A549 treated with Mapracorat at 1 μM for 4 hours (cell line): Measurements from ENCODE around the gene TP53I13. TPM values are rescaled to one million over a fixed set of nuclear protein-coding genes. Genes with fewer than 3 reads are reported as not detected.

ENCODE experiments used
- total RNA-seq: library from RNA; stranded (reverse); fragments of 200-300 nt; extraction: Qiagen RNA extraction; gene quantifications from 5 replicates; pipeline ENCODE4 v1.2.3, GENCODE V29; 2022

TP53I13 gene
- total RNA-seq = 63.5 to 110 TPM (median 98.3 TPM) in 5 replicates

GRCh38 chr17:29568331-29569244 lies at the start of gene TP53I13:
Gene TP53I13, plus strand, starts transcription at chr17:29568701. Its CDS starts 58 bp downstream, at chr17:29568759.

GRCh38 chr17:29566473-29567303 lies 1.8 kb upstream of the TP53I13 start, which contains the start of gene ABHD15:
Gene ABHD15, minus strand, starts transcription at chr17:29567037. Its CDS starts 71 bp downstream, at chr17:29566966.

GRCh38 chr17:29589524-29590410 lies 21.3 kb downstream of the TP53I13 start, which contains the start of gene GIT1:
Gene GIT1, minus strand, starts transcription at chr17:29589648. Its CDS starts 270 bp downstream, at chr17:29589378.

GRCh38 chr17:29592850-29593551 lies 24.5 kb downstream of the TP53I13 start, which contains the start of gene ANKRD13B:
Gene ANKRD13B, plus strand, starts transcription at chr17:29593132. Its CDS starts 490 bp downstream, at chr17:29593622.

Other genes with a start within 250 kb of the TP53I13 start
- 16.0 to 24.9 TPM (median 23.9 TPM) in 5 replicates for gene TAOK1, start 178.3 kb upstream of the TP53I13 start, total RNA-seq
- 20.3 to 27.2 TPM (median 26.4 TPM) in 5 replicates for gene ABHD15, start 1.7 kb upstream of the TP53I13 start, total RNA-seq
- 62.0 to 83.1 TPM (median 80.5 TPM) in 5 replicates for gene GIT1, start 20.9 kb downstream of the TP53I13 start, total RNA-seq
- 19.4 to 31.8 TPM (median 28.8 TPM) in 5 replicates for gene ANKRD13B, start 24.4 kb downstream of the TP53I13 start, total RNA-seq
- gene CORO6, start 54.2 kb downstream of the TP53I13 start, total RNA-seq = 5.4 to 8.1 TPM (median 5.9 TPM) in 5 replicates